T-cell (primary cell): ENCODE results near the gene CKB. TPM values are rescaled to one million over a fixed set of nuclear protein-coding genes. Genes with fewer than 3 reads are reported as not detected.
"Not testable (repeated sequence)": the region's sequence is repeated elsewhere in the genome, so short reads cannot be mapped to it uniquely, and the experiment has no call there.

Experiments used
- ATAC-seq, 4 experiments: fragments of 200-7000 bp in 3 of 4; fragments of 150-1000 bp in 1 of 4; cut with Tn5 transposase; replicated peaks in 1 of 4; 1 replicate in 3 of 4; 2 replicates in 1 of 4; pipeline ENCODE4 v1.10.0; 2021; ENCODE audit warnings: moderate library complexity in 3 of 4, mild to moderate bottlenecking in 2 of 4, moderate number of reproducible peaks in 1 of 4
- CTCF ChIA-PET, 2 donors: fragments of 300-600 bp; sonication (Branson Sonifier 250); formaldehyde crosslinking; loops; one replicate each; lab custom pipeline; 2022; ENCODE audit warnings: antibody characterized with exemption in 2 of 2; lab: Charles Lee
- POLR2A ChIA-PET, 2 donors: fragments of 300-600 bp; sonication (Branson Sonifier 250); formaldehyde crosslinking; loops; one replicate each; lab custom pipeline; 2022; ENCODE audit warnings: antibody characterized with exemption in 2 of 2; lab: Charles Lee
- DNase-seq, 35 experiments: peaks; one replicate each; pipeline versions ENCODE4 v3.0.0 to v3.0.0-alpha.2; 2013 to 2023
- H3K27ac ChIP-seq: one replicate; pipeline ENCODE4 v1.5.1; 2013; ENCODE audit warnings: low read length
- H3K27me3 ChIP-seq, 2 experiments: replicated peaks in 1 of 2; 1 replicate in 1 of 2; 2 replicates in 1 of 2; pipeline versions ENCODE4 v1.6.1 to v1.7.0; 2013; ENCODE audit warnings: low read length in 1 of 2, mixed read lengths in 1 of 2; ENCODE audit not compliant: control insufficient read depth in 2 of 2, insufficient read depth in 2 of 2; ENCODE audit errors: extremely low read depth in 1 of 2
- H3K36me3 ChIP-seq, 2 donors: 1 replicate in 1 of 2; 2 replicates in 1 of 2; pipeline versions ENCODE4 v1.6.1 to v1.7.0; 2013; ENCODE audit warnings: low read length in 1 of 2; ENCODE audit not compliant: control insufficient read depth in 2 of 2, insufficient read depth in 1 of 2; ENCODE audit errors: extremely low read depth in 1 of 2
- H3K4me1 ChIP-seq, 2 experiments: 1 replicate in 1 of 2; 2 replicates in 1 of 2; pipeline versions ENCODE4 v1.6.1 to v1.7.0; 2013; ENCODE audit warnings: low read length in 2 of 2, mixed read lengths in 1 of 2; ENCODE audit not compliant: insufficient read depth in 2 of 2, control insufficient read depth in 1 of 2; ENCODE audit errors: extremely low read depth in 1 of 2
- H3K4me3 ChIP-seq, 2 donors: 1 replicate in 1 of 2; 2 replicates in 1 of 2; pipeline versions ENCODE4 v1.5.1 to v1.7.0; 2013; ENCODE audit warnings: mild to moderate bottlenecking in 2 of 2, low read length in 1 of 2, moderate library complexity in 1 of 2; ENCODE audit not compliant: control insufficient read depth in 1 of 2; ENCODE audit errors: extremely low read depth in 1 of 2
- H3K9me3 ChIP-seq: 2 replicates; pipeline ENCODE4 v1.7.0; 2013
- H3K27ac Mint-ChIP-seq, 2 donors: one replicate each; pipeline ENCODE4 v1.8.0; 2020 to 2021; ENCODE audit warnings: mild to moderate bottlenecking in 2 of 2, mixed read lengths in 2 of 2
- H3K27me3 Mint-ChIP-seq, 2 donors: one replicate each; pipeline ENCODE4 v1.8.0; 2021 to 2022; ENCODE audit warnings: mixed read lengths in 2 of 2
- H3K36me3 Mint-ChIP-seq: one replicate; pipeline ENCODE4 v1.8.0; 2021; ENCODE audit warnings: mixed read lengths
- H3K4me1 Mint-ChIP-seq, 3 donors: one replicate each; pipeline ENCODE4 v1.8.0; 2020 to 2022; ENCODE audit warnings: mixed read lengths in 3 of 3, mild to moderate bottlenecking in 1 of 3
- H3K4me3 Mint-ChIP-seq, 3 donors: one replicate each; pipeline ENCODE4 v1.8.0; 2020 to 2022; ENCODE audit warnings: mild to moderate bottlenecking in 3 of 3, mixed read lengths in 3 of 3, moderate library complexity in 3 of 3
- H3K9me3 Mint-ChIP-seq, 3 donors: one replicate each; pipeline ENCODE4 v1.8.0; 2020 to 2022; ENCODE audit warnings: mixed read lengths in 3 of 3
- WGBS: methylation state at CpG from one replicate; pipeline ENCODE4 v1.1.5; 2013; ENCODE audit warnings: missing lambda C conversion rate; ENCODE audit not compliant: insufficient coverage; 5-methylcytosine and 5-hydroxymethylcytosine counted together
- total RNA-seq, 35 experiments: library from RNA in 6 of 35; stranded (reverse) in 6 of 35; fragments of 120-200 nt in 1 of 35; gene quantifications; one replicate each; pipeline versions ENCODE4 v1.2.1 to v1.2.4 and lab custom pipeline; 2013 to 2026

The CKB gene
- total RNA-seq, 5 donors from 2014 or later (not counting 1 experiment from before 2014, with no cell fraction given) = 4.7 to 7.6 (median 6.6) TPM

DNA sequence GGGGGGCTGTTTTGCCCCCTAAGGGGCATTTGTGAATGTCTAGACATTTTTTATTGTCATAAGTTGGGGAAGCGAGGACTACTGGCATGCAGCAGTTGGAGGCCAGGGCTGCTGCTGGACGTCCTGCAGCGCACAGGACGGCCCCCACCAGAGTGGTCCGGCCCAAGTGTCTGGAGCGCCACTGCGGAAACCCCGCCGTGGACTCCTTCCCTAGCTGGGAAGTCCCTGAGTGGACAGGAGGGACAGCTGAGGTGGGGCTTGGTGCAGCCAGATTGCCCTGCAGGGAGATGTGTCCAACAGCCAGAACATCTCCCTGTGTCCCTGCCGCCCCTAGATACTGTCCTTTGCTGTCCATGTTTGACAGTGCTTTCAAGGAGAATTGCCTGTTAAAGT lies 5.5 kb downstream of the CKB start:
- ATAC-seq (no peak), DNase-seq (no peak)
- no peak overlapping the region for H3K4me3 ChIP-seq
- Mint-ChIP-seq H3K9me3 (no peaks in the 10 kb centered on the region), H3K27ac (no peak overlapping the region), H3K36me3 (no peaks in the 10 kb centered on the region), H3K4me1 (peaks cover 10 to 17% (median 10%) of the 10 kb centered on the region in 3 donors), H3K4me3 (no peak overlapping the region), H3K27me3 (peaks cover 0 to 7% of the 10 kb centered on the region in 2 donors)
- peaks cover 0 to 37% of the 10 kb centered on the region in 2 experiments for H3K27me3 ChIP-seq
- 93% methylated on average over 6 of the region's 10 CpGs for WGBS
- H3K36me3 ChIP-seq = no peaks in the 10 kb centered on the region
- no peak overlapping the region for H3K27ac ChIP-seq
- no peaks in the 10 kb centered on the region for H3K9me3 ChIP-seq
- CTCF ChIA-PET = interaction anchor here in 1 of 2 donors (1.0 kb wide), 1 partner anchor 12 kb away, joined by 3 read pairs; the partner anchor contains the start of gene TRMT61A
- POLR2A ChIA-PET = interaction anchor here in 1 of 2 donors (0.6 kb wide), 1 partner anchor 93 kb away, joined by 4 read pairs; no protein-coding TSS in a partner anchor
- H3K4me1 ChIP-seq = peaks cover under 1 to 36% of the 10 kb centered on the region in 2 experiments

DNA sequence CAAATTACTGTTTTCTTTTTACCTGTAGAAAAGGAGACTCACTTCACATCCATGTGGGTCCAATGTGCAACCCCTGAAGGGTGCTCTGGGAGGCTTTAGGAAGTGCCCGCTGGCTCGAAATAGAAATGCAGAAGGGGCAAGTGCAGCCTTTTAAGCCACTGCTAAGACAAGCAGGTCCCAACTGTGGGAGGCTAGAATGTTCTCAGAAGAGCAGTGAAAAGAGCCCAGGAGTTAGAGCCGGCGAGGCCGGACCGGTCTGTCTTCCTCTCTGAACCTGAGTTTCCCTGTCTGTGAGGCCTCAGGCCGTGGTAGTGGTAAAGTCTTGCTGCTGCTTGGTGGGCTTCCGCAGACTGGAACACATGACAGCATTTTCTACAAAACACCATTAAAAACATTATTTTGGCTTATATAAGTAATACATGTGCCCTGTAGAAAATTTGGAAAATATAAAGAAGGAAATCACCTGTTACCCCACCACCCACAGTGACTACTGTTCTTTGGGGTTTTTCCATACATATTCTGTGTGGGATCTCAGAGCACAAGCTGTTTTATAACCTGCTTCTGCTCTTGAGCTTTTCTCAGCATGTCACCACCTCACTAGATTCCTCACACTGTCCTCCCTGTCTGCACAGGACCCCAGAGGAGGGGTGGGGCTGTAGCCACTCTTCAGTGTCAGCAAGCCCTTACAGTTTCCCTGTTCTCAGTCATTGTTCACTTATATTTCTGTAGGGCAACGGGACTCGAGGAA lies 6.0 kb downstream of the CKB start:
- 71% methylated on average over 5 of the region's 10 CpGs for WGBS
- Mint-ChIP-seq H3K27me3 (peaks cover 0 to 7% of the 10 kb centered on the region in 2 donors), H3K4me1 (peaks cover 10 to 17% (median 10%) of the 10 kb centered on the region in 3 donors), H3K27ac (no peak overlapping the region), H3K4me3 (no peak overlapping the region), H3K36me3 (no peaks in the 10 kb centered on the region), H3K9me3 (no peaks in the 10 kb centered on the region)
- H3K4me3 ChIP-seq = no peak overlapping the region
- no peak overlapping the region for H3K27ac ChIP-seq
- DNase-seq = no peak
- H3K27me3 ChIP-seq = peaks cover 0 to 32% of the 10 kb centered on the region in 2 experiments
- H3K4me1 ChIP-seq = peaks cover 0 to 30% of the 10 kb centered on the region in 2 experiments
- ATAC-seq = no peak
- H3K36me3 ChIP-seq = no peaks in the 10 kb centered on the region
- ChIA-PET POLR2A (interaction anchor here in 1 of 2 donors (0.6 kb wide), 1 partner anchor 93 kb away, joined by 4 read pairs; no protein-coding TSS in a partner anchor), CTCF (interaction anchor here in 1 of 2 donors (1.0 to 1.4 kb wide), 2 partner anchors 12 to 13 kb away, joined by 3 read pairs; partner anchors contain the start of gene TRMT61A)
- H3K9me3 ChIP-seq = no peaks in the 10 kb centered on the region

- ATAC-seq = no peak
- Mint-ChIP-seq H3K9me3 (no peaks in the 10 kb centered on the region), H3K36me3 (no peaks in the 10 kb centered on the region), H3K27ac (no peak overlapping the region), H3K4me1 (peaks cover 10 to 14% (median 10%) of the 10 kb centered on the region in 3 donors), H3K27me3 (peaks cover 0 to 5% of the 10 kb centered on the region in 2 donors), H3K4me3 (no peak overlapping the region)
- CTCF ChIA-PET = no interaction called here
- H3K27me3 ChIP-seq = peaks cover 0 to 17% of the 10 kb centered on the region in 2 experiments
- peaks cover 0 to 4% of the 10 kb centered on the region in 2 donors for H3K36me3 ChIP-seq
- peaks cover 0 to 16% of the 10 kb centered on the region in 2 experiments for H3K4me1 ChIP-seq
- no peak for DNase-seq
- H3K4me3 ChIP-seq = no peak overlapping the region
- 91% methylated on average over 14 of the region's 18 CpGs for WGBS
- no peak overlapping the region for H3K27ac ChIP-seq
- POLR2A ChIA-PET = interaction anchor here in 1 of 2 donors (0.5 kb wide), 1 partner anchor 22 kb away, joined by 5 read pairs; no protein-coding TSS in a partner anchor
- H3K9me3 ChIP-seq = no peaks in the 10 kb centered on the region
Observed at GRCh38 chr14:103514596-103515421, 7.8 kb downstream of the CKB start.

GRCh38 chr14:103512701-103513611 lies 9.7 kb downstream of the CKB start:
- H3K4me3 ChIP-seq = no peak overlapping the region
- ChIA-PET CTCF (no interaction called here), POLR2A (no interaction called here)
- H3K9me3 ChIP-seq = no peaks in the 10 kb centered on the region
- peaks cover 0 to 6% (median 3%) of the 10 kb centered on the region in 3 donors for H3K4me1 Mint-ChIP-seq
- DNase-seq (no peak), ATAC-seq (no peak)
- no peak overlapping the region for H3K27ac ChIP-seq
- no peaks in the 10 kb centered on the region for H3K27me3 ChIP-seq
- H3K4me3 Mint-ChIP-seq = no peak overlapping the region
- peak overlapping the region in 1 of 2 donors; percentile 52 for H3K27ac Mint-ChIP-seq
- H3K27me3 Mint-ChIP-seq = no peaks in the 10 kb centered on the region
- H3K4me1 ChIP-seq = no peaks in the 10 kb centered on the region
- H3K36me3 ChIP-seq = peaks cover 0 to 7% of the 10 kb centered on the region in 2 donors
- H3K9me3 Mint-ChIP-seq = no peaks in the 10 kb centered on the region
- WGBS = 85% methylated on average over 10 of the region's 25 CpGs
- no peaks in the 10 kb centered on the region for H3K36me3 Mint-ChIP-seq

DNA sequence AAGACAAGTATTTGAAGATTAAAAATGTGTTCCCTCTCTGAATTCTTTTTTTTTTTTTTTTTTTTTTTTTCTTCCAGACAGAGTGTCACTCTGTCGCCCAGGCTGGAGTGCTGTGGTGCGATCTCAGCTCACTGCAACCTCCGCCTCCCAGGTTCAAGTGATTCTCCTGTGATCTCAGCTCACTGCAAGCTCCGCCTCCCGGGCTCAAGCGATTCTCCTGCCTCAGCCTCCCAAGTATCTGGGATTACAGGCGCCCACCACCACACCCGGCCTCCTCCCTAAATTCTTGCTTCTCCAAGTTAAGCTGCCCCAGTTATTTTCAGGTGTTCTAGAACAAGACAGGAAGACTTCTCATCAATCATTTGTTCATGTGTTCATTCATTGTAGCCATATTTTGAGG lies 10.4 kb downstream of the CKB start:
- H3K36me3 ChIP-seq, H3K27ac ChIP-seq, H3K27me3 Mint-ChIP-seq, H3K9me3 ChIP-seq, DNase-seq, H3K4me3 Mint-ChIP-seq, H3K36me3 Mint-ChIP-seq, H3K27ac Mint-ChIP-seq, CTCF ChIA-PET, H3K4me1 ChIP-seq, H3K4me1 Mint-ChIP-seq, H3K27me3 ChIP-seq, H3K9me3 Mint-ChIP-seq, H3K4me3 ChIP-seq, ATAC-seq: not testable (repeated sequence)
- WGBS = 100% methylated on average over 5 of the region's 8 CpGs
- POLR2A ChIA-PET = interaction anchor here in 1 of 2 donors (0.6 kb wide), 1 partner anchor 47 kb away, joined by 3 read pairs; no protein-coding TSS in a partner anchor
